Peyer's patch (tissue), 4 donors: ENCODE data around the gene GPR141. TPM values are rescaled to one million over a fixed set of nuclear protein-coding genes. Genes with fewer than 3 reads are reported as not detected.

Source experiments
- DNase-seq, 3 donors: peaks; one replicate each; pipeline ENCODE4 v3.0.0-alpha.2; 2017 to 2019
- H3K27ac ChIP-seq, 4 donors: fragments of 200-600 bp; sonication (generic); one replicate each; pipeline ENCODE4 v1.5.1; 2016 to 2019
- H3K27me3 ChIP-seq, 2 donors: fragments of 200-600 bp; sonication (generic); one replicate each; pipeline ENCODE4 v1.5.1; 2019
- H3K36me3 ChIP-seq, 3 donors: fragments of 200-600 bp; sonication (generic); one replicate each; pipeline ENCODE4 v1.5.1; 2016 to 2019
- H3K4me1 ChIP-seq, 4 donors: fragments of 200-600 bp; sonication (generic); one replicate each; pipeline ENCODE4 v1.5.1; 2016 to 2019
- H3K4me3 ChIP-seq, 4 donors: fragments of 200-600 bp; sonication (generic); 1 replicate in 3 of 4; 2 replicates in 1 of 4; pipeline ENCODE4 v1.5.1; 2016 to 2019; ENCODE audit warnings: mild to moderate bottlenecking in 1 of 4
- H3K9me3 ChIP-seq, 4 donors: fragments of 200-600 bp; sonication (generic); one replicate each; pipeline ENCODE4 v1.5.1; 2016 to 2019; ENCODE audit warnings: mild to moderate bottlenecking in 1 of 4
- POLR2A ChIP-seq, 2 donors: fragments of 450-650 bp; IDR thresholded peaks; one replicate each; pipeline ENCODE4 v1.5.1; 2017; ENCODE audit warnings: antibody characterized with exemption in 2 of 2, mild to moderate bottlenecking in 2 of 2, moderate library complexity in 2 of 2
- total RNA-seq, 4 donors: library from RNA; depleted of rRNA; stranded (reverse); fragments of >200 nt; gene quantifications; one replicate each; pipeline ENCODE4 v1.1.0, GENCODE V29; 2016
- TF ChIP-seq, protein P1 (sequence below), 6 experiments: fragments of 450-650 bp in 4 of 6; fragments of 200-600 bp in 2 of 6; sonication (generic) in 1 of 6; IDR thresholded peaks; one replicate each; pipeline ENCODE4 v1.5.1; 2017 to 2019; ENCODE audit warnings: antibody characterized with exemption in 6 of 6, mild to moderate bottlenecking in 3 of 6, moderate library complexity in 1 of 6

GPR141 gene
- total RNA-seq, 4 donors from 2014 or later = not detected

DNA sequence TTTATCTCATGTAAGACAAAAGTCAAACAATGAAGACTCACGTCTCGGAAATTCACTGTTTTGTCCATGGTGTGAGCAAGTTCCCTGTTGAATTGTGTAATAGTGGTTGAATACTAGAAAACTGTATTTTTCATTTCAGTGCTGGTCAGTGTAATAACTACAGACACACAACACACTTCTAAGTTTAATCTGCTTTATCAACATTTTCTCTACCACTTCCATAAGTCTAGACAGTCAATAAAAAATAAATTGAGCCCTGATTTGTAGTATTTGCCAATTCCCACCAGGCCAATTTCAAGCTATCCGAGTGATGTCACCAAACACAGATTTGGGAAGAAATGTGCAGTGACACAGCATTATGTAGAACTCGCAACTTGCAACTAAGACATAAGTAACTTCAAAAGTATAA, 81.9 kb downstream of the GPR141 start:
- no peaks in the 10 kb centered on the region for H3K27me3 ChIP-seq
- DNase-seq = no peak
- no peak for TF ChIP-seq POLR2A (IDR thresholded peaks at IDR 0.05)
- TF ChIP-seq, protein P1, sequence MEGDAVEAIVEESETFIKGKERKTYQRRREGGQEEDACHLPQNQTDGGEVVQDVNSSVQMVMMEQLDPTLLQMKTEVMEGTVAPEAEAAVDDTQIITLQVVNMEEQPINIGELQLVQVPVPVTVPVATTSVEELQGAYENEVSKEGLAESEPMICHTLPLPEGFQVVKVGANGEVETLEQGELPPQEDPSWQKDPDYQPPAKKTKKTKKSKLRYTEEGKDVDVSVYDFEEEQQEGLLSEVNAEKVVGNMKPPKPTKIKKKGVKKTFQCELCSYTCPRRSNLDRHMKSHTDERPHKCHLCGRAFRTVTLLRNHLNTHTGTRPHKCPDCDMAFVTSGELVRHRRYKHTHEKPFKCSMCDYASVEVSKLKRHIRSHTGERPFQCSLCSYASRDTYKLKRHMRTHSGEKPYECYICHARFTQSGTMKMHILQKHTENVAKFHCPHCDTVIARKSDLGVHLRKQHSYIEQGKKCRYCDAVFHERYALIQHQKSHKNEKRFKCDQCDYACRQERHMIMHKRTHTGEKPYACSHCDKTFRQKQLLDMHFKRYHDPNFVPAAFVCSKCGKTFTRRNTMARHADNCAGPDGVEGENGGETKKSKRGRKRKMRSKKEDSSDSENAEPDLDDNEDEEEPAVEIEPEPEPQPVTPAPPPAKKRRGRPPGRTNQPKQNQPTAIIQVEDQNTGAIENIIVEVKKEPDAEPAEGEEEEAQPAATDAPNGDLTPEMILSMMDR (IDR thresholded peaks at IDR 0.05) = no peak
- no peak overlapping the region for H3K27ac ChIP-seq
- H3K4me1 ChIP-seq = no peaks in the 10 kb centered on the region
- H3K36me3 ChIP-seq = no peaks in the 10 kb centered on the region
- no peaks in the 10 kb centered on the region for H3K9me3 ChIP-seq
- H3K4me3 ChIP-seq = no peak overlapping the region

DNA sequence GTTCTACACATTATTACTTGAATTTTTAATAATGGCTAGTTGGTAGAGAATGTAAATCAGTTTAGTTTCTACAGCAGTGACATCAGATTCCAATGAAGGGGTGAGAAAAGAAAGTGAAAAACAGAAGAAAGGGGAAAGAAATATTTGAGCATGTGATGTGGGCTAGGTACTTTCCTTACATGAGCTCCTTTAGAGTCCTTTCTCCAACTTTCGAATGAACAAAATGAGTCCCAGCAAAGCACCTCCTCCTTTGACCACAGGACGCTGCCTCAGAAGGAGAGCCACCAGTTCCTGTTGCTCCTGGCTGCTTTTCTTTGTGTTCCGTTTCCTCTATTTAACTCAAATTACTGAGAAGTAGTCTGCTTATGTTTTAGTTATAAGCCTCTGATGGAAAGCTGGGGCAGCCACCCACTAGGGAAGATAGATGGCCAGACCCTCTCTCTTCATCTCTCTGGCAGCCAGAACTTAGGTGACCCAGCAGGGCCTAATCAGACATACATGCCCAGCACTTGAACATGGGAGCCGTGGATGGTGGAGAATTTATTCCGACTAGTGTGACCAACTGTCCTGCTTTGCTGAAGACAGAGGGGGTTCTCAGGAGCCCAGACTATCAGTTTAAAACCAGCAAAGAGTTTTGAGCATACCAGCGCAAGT, 82.4 kb downstream of the GPR141 start:
- Histone ChIP-seq H3K9me3 (no peaks in the 10 kb centered on the region), H3K4me3 (no peak overlapping the region), H3K27me3 (no peaks in the 10 kb centered on the region), H3K36me3 (no peaks in the 10 kb centered on the region), H3K27ac (no peak overlapping the region), H3K4me1 (no peaks in the 10 kb centered on the region)
- no peak for DNase-seq
- no peak for TF ChIP-seq POLR2A (IDR thresholded peaks at IDR 0.05)
- TF ChIP-seq, protein P1 (IDR thresholded peaks at IDR 0.05) = no peak

DNA sequence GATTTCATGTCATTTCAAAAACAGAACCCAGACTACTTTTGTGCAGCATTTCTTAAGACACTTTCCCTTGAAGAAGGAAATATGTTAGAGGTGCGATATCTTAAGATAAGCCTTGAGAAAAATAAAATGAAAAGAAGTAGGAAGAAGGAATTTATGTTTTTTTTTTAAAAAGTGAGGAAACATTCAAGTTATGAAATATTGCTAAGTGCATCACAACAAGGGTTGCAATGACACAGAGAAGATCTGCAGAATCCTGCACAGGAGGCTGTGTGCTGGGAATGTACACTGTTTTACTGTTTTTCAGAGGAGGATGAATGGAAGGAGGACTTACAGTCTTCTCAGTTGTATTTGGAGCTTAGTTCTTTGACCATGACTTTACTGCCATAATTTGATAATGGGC, 85.0 kb downstream of the GPR141 start:
- no peaks in the 10 kb centered on the region for H3K27me3 ChIP-seq
- no peaks in the 10 kb centered on the region for H3K4me1 ChIP-seq
- no peak overlapping the region for H3K4me3 ChIP-seq
- DNase-seq = no peak
- TF ChIP-seq, protein P1 (IDR thresholded peaks at IDR 0.05) = no peak
- TF ChIP-seq POLR2A (IDR thresholded peaks at IDR 0.05) = no peak
- H3K27ac ChIP-seq = no peak overlapping the region
- no peaks in the 10 kb centered on the region for H3K9me3 ChIP-seq
- no peaks in the 10 kb centered on the region for H3K36me3 ChIP-seq

DNA sequence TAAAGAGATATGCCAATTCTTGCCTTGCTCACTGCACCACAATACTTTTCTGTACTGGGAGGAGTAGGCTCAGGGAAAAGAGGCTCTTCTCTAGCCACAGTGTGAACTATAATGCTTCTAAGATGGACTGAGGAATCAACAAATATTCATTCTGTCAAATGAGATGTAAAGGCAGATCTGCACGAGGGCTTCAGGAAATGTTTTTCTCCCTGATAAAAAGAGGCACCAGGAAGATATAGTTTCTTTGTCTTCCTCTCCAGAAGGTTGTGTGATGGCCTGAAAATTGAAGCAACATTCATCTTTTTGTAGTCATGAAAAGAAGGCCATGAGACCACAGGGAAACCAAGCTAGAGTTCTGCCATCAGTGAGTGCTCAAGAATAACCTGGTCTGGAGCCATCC, 85.7 kb downstream of the GPR141 start:
- Histone ChIP-seq H3K4me1 (no peaks in the 10 kb centered on the region), H3K9me3 (no peaks in the 10 kb centered on the region), H3K4me3 (no peak overlapping the region), H3K27ac (no peak overlapping the region), H3K27me3 (no peaks in the 10 kb centered on the region), H3K36me3 (no peaks in the 10 kb centered on the region)
- no peak for DNase-seq
- TF ChIP-seq, protein P1 (IDR thresholded peaks at IDR 0.05) = no peak
- no peak for TF ChIP-seq POLR2A (IDR thresholded peaks at IDR 0.05)

DNA sequence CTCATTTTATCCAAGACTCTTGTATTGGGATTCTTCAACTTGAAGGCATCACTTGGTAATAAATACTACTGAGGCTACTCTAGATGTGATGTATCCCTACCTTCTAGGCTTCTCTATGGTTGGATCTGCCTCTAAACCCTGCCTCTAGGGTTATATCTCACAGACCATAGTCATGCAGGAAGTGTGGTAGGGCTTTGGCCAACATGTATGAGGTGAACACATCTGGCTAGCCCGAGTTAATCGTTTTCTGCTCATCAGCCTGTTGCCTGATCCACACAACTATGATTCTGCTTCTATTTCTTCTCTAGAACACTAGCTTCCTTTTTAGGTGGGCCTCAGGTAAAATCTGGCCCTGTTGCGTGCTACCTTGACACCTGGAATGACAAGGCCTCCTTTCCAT, 86.2 kb downstream of the GPR141 start:
- Histone ChIP-seq H3K4me3 (no peak overlapping the region), H3K36me3 (no peaks in the 10 kb centered on the region), H3K27me3 (no peaks in the 10 kb centered on the region), H3K9me3 (no peaks in the 10 kb centered on the region), H3K27ac (no peak overlapping the region), H3K4me1 (no peaks in the 10 kb centered on the region)
- TF ChIP-seq, protein P1 (IDR thresholded peaks at IDR 0.05) = no peak
- no peak for TF ChIP-seq POLR2A (IDR thresholded peaks at IDR 0.05)
- no peak for DNase-seq

DNA sequence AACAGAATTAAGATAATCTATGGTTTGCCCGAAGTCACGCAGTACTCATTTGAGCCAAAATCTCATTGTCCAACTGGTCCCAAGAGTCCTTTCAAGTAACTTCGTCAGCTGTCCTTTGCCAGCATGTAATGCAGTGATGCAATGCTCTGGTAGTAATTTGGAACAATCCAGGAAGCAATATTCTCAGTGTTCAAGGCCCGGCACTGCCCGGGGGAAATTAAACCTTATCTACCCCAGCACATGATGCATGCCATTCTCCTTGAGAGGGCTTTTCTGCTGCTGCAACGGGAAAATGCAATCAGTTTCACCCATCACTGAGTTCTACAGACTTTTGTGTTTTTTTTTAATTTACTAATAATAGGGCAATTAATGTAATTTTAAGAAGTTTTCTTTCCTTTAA, 87.3 kb downstream of the GPR141 start:
- Histone ChIP-seq H3K36me3 (no peaks in the 10 kb centered on the region), H3K9me3 (peaks cover 0 to 1% (median 0%) of the 10 kb centered on the region in 4 donors), H3K4me1 (no peaks in the 10 kb centered on the region), H3K27me3 (no peaks in the 10 kb centered on the region), H3K27ac (no peak overlapping the region), H3K4me3 (no peak overlapping the region)
- TF ChIP-seq, protein P1 (IDR thresholded peaks at IDR 0.05) = no peak
- TF ChIP-seq POLR2A (IDR thresholded peaks at IDR 0.05) = no peak
- DNase-seq = no peak
